A673 (cell line): ENCODE data around the gene PYM1. TPM values are rescaled to one million over a fixed set of nuclear protein-coding genes. Genes with fewer than 3 reads are reported as not detected.

Experiments used
- Bru-seq: library from RNA; stranded (reverse); fragments of 400-500 nt; gene quantifications from one replicate; lab custom pipeline; 2021; lab: Mats Ljungman, UMichigan
- BruChase-seq, 2 experiments: library from RNA; stranded (reverse); fragments of 400-500 nt; gene quantifications; one replicate each; lab custom pipeline; 2021; lab: Mats Ljungman, UMichigan
- BruUV-seq: library from RNA; stranded (reverse); fragments of 400-500 nt; replicated peaks from 2 replicates; lab custom pipeline; 2021; lab: Mats Ljungman, UMichigan
- CTCF ChIA-PET: fragments of 300-600 bp; sonication (Branson Sonifier 250); formaldehyde crosslinking; loops from one replicate; lab custom pipeline; 2022; ENCODE audit warnings: antibody characterized with exemption; lab: Charles Lee
- POLR2A ChIA-PET: fragments of 300-600 bp; sonication (Branson Sonifier 250); formaldehyde crosslinking; loops from one replicate; lab custom pipeline; 2022; ENCODE audit warnings: antibody characterized with exemption; ENCODE audit not compliant: low non-redundant PET; lab: Charles Lee
- DNase-seq: peaks from one replicate; pipeline ENCODE4 v3.0.0-alpha.2; 2015; ENCODE audit warnings: low spot score
- H3K27ac ChIP-seq: fragments of 200-600 bp; sonication (generic); 2 replicates; pipeline ENCODE4 v1.5.1; 2016; ENCODE audit warnings: mixed run types, low read depth, mild to moderate bottlenecking, mixed read lengths, antibody characterized with exemption, low read length; ENCODE audit not compliant: poor library complexity, severe bottlenecking
- H3K27me3 ChIP-seq: fragments of 200-600 bp; sonication (generic); replicated peaks from 2 replicates; pipeline ENCODE4 v1.6.1; 2017; ENCODE audit warnings: mixed run types, low read depth, mild to moderate bottlenecking, mixed read lengths, antibody characterized with exemption, low read length; ENCODE audit not compliant: insufficient read depth, poor library complexity
- H3K36me3 ChIP-seq: fragments of 200-600 bp; sonication (generic); 2 replicates; pipeline ENCODE4 v1.6.1; 2016; ENCODE audit warnings: mixed run types, mild to moderate bottlenecking, mixed read lengths, antibody characterized with exemption, low read length; ENCODE audit not compliant: insufficient read depth, poor library complexity, severe bottlenecking
- H3K4me1 ChIP-seq: fragments of 200-600 bp; sonication (generic); 2 replicates; pipeline ENCODE4 v1.6.1; 2017; ENCODE audit warnings: mixed run types, mild to moderate bottlenecking, mixed read lengths, antibody characterized with exemption, low read length; ENCODE audit not compliant: insufficient read depth, poor library complexity, severe bottlenecking
- H3K4me3 ChIP-seq: fragments of 200-600 bp; sonication (generic); 2 replicates; pipeline ENCODE4 v1.5.1; 2016; ENCODE audit warnings: low read depth, mixed run types, mild to moderate bottlenecking, mixed read lengths, low read length; ENCODE audit not compliant: poor library complexity, severe bottlenecking
- H3K9me3 ChIP-seq: fragments of 200-600 bp; sonication (generic); 2 replicates; pipeline ENCODE4 v1.6.1; 2016; ENCODE audit warnings: mixed run types, low read depth, mild to moderate bottlenecking, mixed read lengths, antibody characterized with exemption, low read length; ENCODE audit not compliant: poor library complexity, severe bottlenecking
- CTCF ChIP-seq: fragments of 300-800, 200-600 bp; sonication (generic); conservative IDR thresholded peaks from 2 replicates; pipeline ENCODE4 v1.5.1; 2017; ENCODE audit warnings: low read depth, mild to moderate bottlenecking, antibody characterized with exemption, low read length, moderate library complexity, mixed read lengths
- EZH2 ChIP-seq: fragments of 200-600 bp; sonication (generic); IDR thresholded peaks from 2 replicates; pipeline ENCODE4 v1.6.1; 2017; ENCODE audit warnings: borderline replicate concordance, low read depth, mild to moderate bottlenecking, mixed read lengths, antibody characterized with exemption, low read length; ENCODE audit not compliant: poor library complexity, severe bottlenecking
- intact Hi-C: fragments of 100-400 bp; cut with micrococcal nuclease; formaldehyde crosslinking; loops from one replicate; pipeline ENCODE4 v1.10.0; 2022; ENCODE audit not compliant: unreplicated experiment
- long read RNA-seq: library from polyadenylated mRNA; stranded (forward); transcript quantifications from one replicate; pipeline ENCODE4 v2.0.0, GENCODE V29; 2022
- total RNA-seq: library from RNA; stranded (reverse); gene quantifications from 2 replicates; pipeline ENCODE4 v1.2.3, GENCODE V29; 2021

The PYM1 gene
- total RNA-seq (23.8 and 24.6 TPM in 2 replicates), Bru-seq, nascent RNA (percentile 76 among the genes with signal in this experiment), BruChase-seq, experiment 1, labeled RNA remaining after a 2-hour chase (percentile 66 among the genes with signal in this experiment), BruChase-seq, experiment 2, labeled RNA remaining after a 6-hour chase (percentile 74 among the genes with signal in this experiment)
- long read RNA-seq, transcript PYM1-202 (3 exons, 1,073 nt) = major isoform, 18 of 34 reads
- long read RNA-seq, transcript PYM1-203 (3 exons, 1,226 nt) = minor isoform, 7 of 34 reads
- long read RNA-seq, partial matches to known transcripts = 2 of 34 reads
- long read RNA-seq, other reads (novel, unspliced or antisense) = 5 of 34 reads

- Histone ChIP-seq H3K9me3 (no peaks in the 10 kb centered on the region), H3K27ac (peak within 1 kb of the TSS; percentile 95), H3K4me3 (peak within 1 kb of the TSS; percentile 91), H3K36me3 (no peaks in the 10 kb centered on the region), H3K27me3 (no peaks in the 10 kb centered on the region), H3K4me1 (peaks cover 32% of the 10 kb centered on the region)
- ChIA-PET POLR2A (no interaction called here), CTCF (interaction anchor here (0.6 to 0.7 kb wide), 3 partner anchors 103 to 189 kb away, joined by 3 to 10 read pairs (median 7); no protein-coding TSS in a partner anchor)
- TSS peak; percentile 79 for BruUV-seq
- no peak for TF ChIP-seq CTCF
- TF ChIP-seq EZH2 = no peak
- peak; percentile 70 for DNase-seq
- intact Hi-C loops = loop anchor here (2.0 kb wide), 3 partner anchors 97 to 189 kb away; no protein-coding TSS in a partner anchor
Observed at GRCh38 chr12:55927588-55928502, at the start of gene PYM1. Gene PYM1, minus strand, starts transcription at chr12:55927894. Its CDS starts 133 bp downstream, at chr12:55927761.

GRCh38 chr12:55974308-55974730 is 46.6 kb upstream of the PYM1 start:
- no peaks in the 10 kb centered on the region for H3K9me3 ChIP-seq
- H3K4me3 ChIP-seq = peak overlapping the region; percentile 92
- H3K27me3 ChIP-seq = no peaks in the 10 kb centered on the region
- ChIA-PET CTCF (interaction anchor here (1.2 kb wide), 2 partner anchors 21 to 34 kb away, joined by 5 to 6 read pairs; no protein-coding TSS in a partner anchor), POLR2A (interaction anchor here (0.7 kb wide), 1 partner anchor 33 kb away, joined by 3 read pairs; no protein-coding TSS in a partner anchor)
- H3K36me3 ChIP-seq = peaks cover 20% of the 10 kb centered on the region
- peak; percentile 27 for DNase-seq
- TF ChIP-seq EZH2 = no peak
- no TSS peak for BruUV-seq
- peak overlapping the region; percentile 81 for H3K27ac ChIP-seq
- H3K4me1 ChIP-seq = peaks cover 7% of the 10 kb centered on the region
- intact Hi-C loops = no loop called here

GRCh38 chr12:55973599-55974307 is 46.1 kb upstream of the PYM1 start, which contains the start of gene RAB5B:
Gene RAB5B, plus strand, starts transcription at chr12:55974078. Its CDS starts 12,883 bp downstream, at chr12:55986961.
- CTCF ChIA-PET = interaction anchor here (0.6 to 1.2 kb wide), 4 partner anchors 22 to 830 kb away, joined by 5 to 7 read pairs (median 6); no protein-coding TSS in a partner anchor
- Histone ChIP-seq H3K27me3 (no peaks in the 10 kb centered on the region), H3K27ac (peak within 1 kb of the TSS; percentile 81), H3K9me3 (no peaks in the 10 kb centered on the region), H3K36me3 (peaks cover 22% of the 10 kb centered on the region), H3K4me3 (peak within 1 kb of the TSS; percentile 92), H3K4me1 (peaks cover 8% of the 10 kb centered on the region)
- DNase-seq = peak; percentile 100
- POLR2A ChIA-PET = interaction anchor here (0.6 to 0.9 kb wide), 3 partner anchors 33 to 144 kb away, joined by 3 to 28 read pairs (median 3); partner anchors contain the start of gene DNAJC14
- intact Hi-C loops = no loop called here
- no TSS peak for BruUV-seq
- TF ChIP-seq EZH2 (no peak), CTCF (no peak)
